H4 (cell line): Measurements from ENCODE around the gene PLA2G4A. TPM values are rescaled to one million over a fixed set of nuclear protein-coding genes. Genes with fewer than 3 reads are reported as not detected.
A peak's percentile ranks its signal among the peaks of the same experiment; 100 is the strongest.

Experiments used
- DNase-seq: peaks from one replicate; pipeline ENCODE4 v3.0.0-alpha.2; 2015; ENCODE audit warnings: low spot score
- total RNA-seq: library from RNA; depleted of rRNA; stranded (reverse); fragments of >200 nt; shearing (Covaris generic); gene quantifications from 2 replicates; pipeline ENCODE4 v1.2.3, GENCODE V29; 2014; rRNA removed

The PLA2G4A gene
- 17.7 and 24.2 TPM in 2 replicates for total RNA-seq

GRCh38 chr1:186828611-186829454, at the start of gene PLA2G4A:
TSS of gene PLA2G4A (plus strand) at chr1:186828949. CDS start at chr1:186854355, 25,406 bp downstream.
- DNase-seq, result peak; percentile 74

- no peak for DNase-seq
Observed at GRCh38 chr1:186780076-186780475, 48.7 kb upstream of the PLA2G4A start.

GRCh38 chr1:186781730-186782129, 47.0 kb upstream of the PLA2G4A start:
- DNase-seq, result no peak

- no peak for DNase-seq
Observed at GRCh38 chr1:186782791-186783190, 46.0 kb upstream of the PLA2G4A start.

GRCh38 chr1:186783193-186783592, 45.6 kb upstream of the PLA2G4A start:
- no peak for DNase-seq

- DNase-seq, result no peak
Observed at GRCh38 chr1:186785503-186785902, 43.2 kb upstream of the PLA2G4A start.

GRCh38 chr1:186790101-186790500, 38.6 kb upstream of the PLA2G4A start:
- DNase-seq, result no peak

GRCh38 chr1:186792870-186793581, 35.7 kb upstream of the PLA2G4A start:
- DNase-seq, result peak; percentile 72

- DNase-seq, result peak; percentile 37
Observed at GRCh38 chr1:186793582-186793927, 35.2 kb upstream of the PLA2G4A start.

- DNase-seq, result no peak
Observed at GRCh38 chr1:186798960-186799688, 29.6 kb upstream of the PLA2G4A start.

GRCh38 chr1:186799689-186800054, 29.1 kb upstream of the PLA2G4A start:
- DNase-seq, result no peak

GRCh38 chr1:186802388-186802787, 26.4 kb upstream of the PLA2G4A start:
- no peak for DNase-seq

- no peak for DNase-seq
Observed at GRCh38 chr1:186804679-186805078, 24.1 kb upstream of the PLA2G4A start.

- DNase-seq, result peak; percentile 37
Observed at GRCh38 chr1:186806477-186806876, 22.3 kb upstream of the PLA2G4A start.

GRCh38 chr1:186807163-186807562, 21.6 kb upstream of the PLA2G4A start:
- no peak for DNase-seq

GRCh38 chr1:186811892-186812291, 16.9 kb upstream of the PLA2G4A start:
- no peak for DNase-seq

- DNase-seq, result no peak
Observed at GRCh38 chr1:186812570-186812969, 16.2 kb upstream of the PLA2G4A start.

- DNase-seq, result no peak
Observed at GRCh38 chr1:186813420-186813819, 15.3 kb upstream of the PLA2G4A start.

- peak; percentile 38 for DNase-seq
Observed at GRCh38 chr1:186819126-186819525, 9.6 kb upstream of the PLA2G4A start.

GRCh38 chr1:186819563-186819962, 9.2 kb upstream of the PLA2G4A start:
- no peak for DNase-seq

GRCh38 chr1:186829686-186830587, 1.2 kb downstream of the PLA2G4A start:
- no peak for DNase-seq
